H1 (cell line): ENCODE measurements around the gene PDXP. TPM values are rescaled to one million over a fixed set of nuclear protein-coding genes. Genes with fewer than 3 reads are reported as not detected.

Source experiments
- ASH2L ChIP-seq: fragments of 200-600, 300-600 bp; sonication (generic); IDR thresholded peaks from one replicate; pipeline ENCODE4 v1.7.1; 2017; ENCODE audit warnings: low read length
- BACH1 ChIP-seq: IDR thresholded peaks from 2 replicates; pipeline ENCODE4 v1.6.1; 2012; ENCODE audit warnings: low read length, improper control_type of control experiment
- CEBPB ChIP-seq: IDR thresholded peaks from 2 replicates; pipeline ENCODE4 v1.6.1; 2012; ENCODE audit warnings: low read depth, low read length
- CHD7 ChIP-seq: fragments of 300-600 bp; sonication (generic); IDR thresholded peaks from 2 replicates; pipeline ENCODE4 v1.7.1; 2012; ENCODE audit warnings: low read length, moderate library complexity, mild to moderate bottlenecking, inconsistent platforms; ENCODE audit not compliant: insufficient replicate concordance
- FOSL1 ChIP-seq: IDR thresholded peaks from 2 replicates; pipeline ENCODE4 v1.6.1; 2011; ENCODE audit warnings: mild to moderate bottlenecking, low read depth, low read length, moderate library complexity; ENCODE audit not compliant: insufficient read depth
- HDAC6 ChIP-seq: IDR thresholded peaks from one replicate; pipeline ENCODE4 v1.7.1; 2012; ENCODE audit warnings: low read depth, mild to moderate bottlenecking, inconsistent platforms, low read length, moderate library complexity
- NRF1 ChIP-seq: IDR thresholded peaks from 2 replicates; pipeline ENCODE4 v1.6.1; 2011; ENCODE audit warnings: mild to moderate bottlenecking, low read depth, low read length, improper control_type of control experiment
- POLR2A ChIP-seq, 2 experiments: IDR thresholded peaks; 1 replicate in 1 of 2; 2 replicates in 1 of 2; pipeline ENCODE4 v1.6.1; 2011; ENCODE audit warnings: low read depth in 2 of 2, low read length in 2 of 2, mild to moderate bottlenecking in 2 of 2; ENCODE audit errors: control extremely low read depth in 1 of 2
- POU5F1 ChIP-seq: IDR thresholded peaks from 2 replicates; pipeline ENCODE4 v1.6.1; 2011; ENCODE audit warnings: low read depth, mild to moderate bottlenecking, low read length, moderate library complexity
- RAD21 ChIP-seq, 2 experiments: IDR thresholded peaks in 1 of 2; conservative IDR thresholded peaks in 1 of 2; 2 replicates each; pipeline ENCODE4 v1.6.1; 2011; ENCODE audit warnings: low read depth in 2 of 2, low read length in 2 of 2, improper control_type of control experiment in 1 of 2, inconsistent platforms in 1 of 2, mild to moderate bottlenecking in 1 of 2, moderate library complexity in 1 of 2
- SIX5 ChIP-seq: IDR thresholded peaks from 2 replicates; pipeline ENCODE4 v1.6.1; 2011; ENCODE audit warnings: mild to moderate bottlenecking, low read depth, low read length
- SUZ12 ChIP-seq: fragments of 200-600 bp; sonication (generic); IDR thresholded peaks from 2 replicates; pipeline ENCODE4 v1.6.1; 2012; ENCODE audit warnings: mild to moderate bottlenecking, inconsistent platforms, low read length, moderate library complexity, mixed read lengths
- polyA plus RNA-seq, 7 experiments: library from polyadenylated mRNA; depleted of rRNA in 3 of 7; stranded (reverse) in 5 of 7; unstranded in 2 of 7; fragments of >200 nt in 5 of 7; fragments of 200-250 nt in 2 of 7; gene quantifications; 1 replicate in 5 of 7; 2 replicates in 1 of 7; 4 replicates in 1 of 7; pipeline versions ENCODE4 v1.2.1 to v1.2.3, GENCODE V29; 2011 to 2013; ENCODE audit warnings: missing spikeins in 2 of 7, mixed read lengths in 2 of 7
- total RNA-seq: library from RNA; stranded (reverse); fragmentation: NEBNext Ultra II Directional; extraction: Animal tissue kit (Norgen Biotek cat#: 25700); gene quantifications from 2 replicates; pipeline ENCODE4 v1.2.1, GENCODE V29; 2021

The PDXP gene
- total and polyA plus RNA-seq, 2 of the 8 experiments (the other 6 are each of a cell fraction or from before 2014, with no cell fraction given): 36.6 to 67.7 TPM

- TF ChIP-seq CHD7: no peak
- no peak for TF ChIP-seq CEBPB
- no peak for TF ChIP-seq SUZ12
- no peak for TF ChIP-seq POLR2A (IDR thresholded peaks at IDR 0.05; ENCODE audit: control extremely low read depth in 1 of 2, low read depth in 2 of 2, low read length in 2 of 2)
- no peak for TF ChIP-seq ASH2L
- no peak for TF ChIP-seq SIX5
- TF ChIP-seq BACH1: no peak
- no peak for TF ChIP-seq FOSL1
- no peak for TF ChIP-seq NRF1
- TF ChIP-seq HDAC6: no peak
- no peak for TF ChIP-seq POU5F1
- TF ChIP-seq RAD21 (IDR thresholded peaks at IDR 0.05 in 1 of 2, conservative IDR thresholded peaks at IDR 0.05 in 1 of 2; ENCODE audit: low read depth in 2 of 2, low read length in 2 of 2): no peak
Observed at GRCh38 chr22:37680191-37680851, 21.8 kb downstream of the PDXP start (continued).
